ENCODE data around the gene SKIDA1. TPM values are rescaled to one million over a fixed set of nuclear protein-coding genes. Genes with fewer than 3 reads are reported as not detected.

Gene SKIDA1
- total RNA-seq, 1 experiment from 2014 or later: 9.4 TPM

- TF ChIP-seq FOXK1 (CRISPR knock-in tag; IDR thresholded peaks at IDR 0.05) (peak; percentile 72), JUN (CRISPR knock-in tag; IDR thresholded peaks at IDR 0.05) (no peak), OVOL2 (CRISPR knock-in tag; IDR thresholded peaks at IDR 0.05; ENCODE audit: borderline replicate concordance) (no peak), ELF4 (CRISPR knock-in tag; IDR thresholded peaks at IDR 0.05; ENCODE audit: low read depth) (no peak), E2F1 (CRISPR knock-in tag; IDR thresholded peaks at IDR 0.05) (no peak), IRF1 (CRISPR knock-in tag; IDR thresholded peaks at IDR 0.05) (no peak), SOX15 (CRISPR knock-in tag; IDR thresholded peaks at IDR 0.05) (no peak), CDX4 (CRISPR knock-in tag; IDR thresholded peaks at IDR 0.05; ENCODE audit: borderline replicate concordance) (no peak), ZNF232 (CRISPR knock-in tag; IDR thresholded peaks at IDR 0.05) (no peak), ZNF317 (CRISPR knock-in tag; IDR thresholded peaks at IDR 0.05; ENCODE audit: borderline replicate concordance, low read depth) (no peak), NR2C2 (CRISPR knock-in tag; IDR thresholded peaks at IDR 0.05) (peak; percentile 77), ZNF532 (CRISPR knock-in tag; IDR thresholded peaks at IDR 0.05; ENCODE audit: borderline replicate concordance) (0 out of 2 replicates have a peak, but pooled peaks have one; percentile 39), MAX (CRISPR knock-in tag; IDR thresholded peaks at IDR 0.05) (peak; percentile 79), JAZF1 (CRISPR knock-in tag; IDR thresholded peaks at IDR 0.05) (no peak), RORB (CRISPR knock-in tag; IDR thresholded peaks at IDR 0.05) (no peak), MXD4 (CRISPR knock-in tag; IDR thresholded peaks at IDR 0.05; ENCODE audit: borderline replicate concordance) (no peak), NR3C1 (CRISPR knock-in tag; conservative IDR thresholded peaks at IDR 0.05; ENCODE audit: low read depth) (no peak), ZNF425 (CRISPR knock-in tag; conservative IDR thresholded peaks at IDR 0.05) (no peak), ZNF416 (CRISPR knock-in tag; IDR thresholded peaks at IDR 0.05) (peak; percentile 54; the same call in 1 of the 2 replicates), PREB (CRISPR knock-in tag; IDR thresholded peaks at IDR 0.05; ENCODE audit: borderline replicate concordance) (no peak), PRRX2 (CRISPR knock-in tag; IDR thresholded peaks at IDR 0.05) (0 out of 2 replicates have a peak, but pooled peaks have one; percentile 8), SMAD3 (CRISPR knock-in tag; IDR thresholded peaks at IDR 0.05; ENCODE audit: borderline replicate concordance) (0 out of 2 replicates have a peak, but pooled peaks have one; percentile 40), ZBTB43 (CRISPR knock-in tag; IDR thresholded peaks at IDR 0.05) (peak; percentile 6; the same call in 1 of the 2 replicates), ATF6 (CRISPR knock-in tag; IDR thresholded peaks at IDR 0.05) (no peak)
Measured at GRCh38 chr10:21525367-21526187, at the start of gene SKIDA1 (continued).
